HEK293 (cell line): ENCODE data around the gene MS4A18.

Source experiments
- AEBP2 ChIP-seq: fragments of 450-650 bp; formaldehyde crosslinking; IDR thresholded peaks from 2 replicates; pipeline ENCODE4 v1.5.1; 2016; ENCODE audit warnings: missing biosample characterization, missing genetic modification characterization, borderline replicate concordance
- ATF2 ChIP-seq: fragments of 450-650 bp; formaldehyde crosslinking; IDR thresholded peaks from 2 replicates; pipeline ENCODE4 v1.5.1; 2016; ENCODE audit warnings: missing biosample characterization, missing genetic modification characterization, low read depth
- BCL11A ChIP-seq: fragments of 450-650 bp; formaldehyde crosslinking; IDR thresholded peaks from 2 replicates; pipeline ENCODE4 v1.5.1; 2016; ENCODE audit warnings: low read depth, missing biosample characterization, missing genetic modification characterization
- GLIS1 ChIP-seq: fragments of 450-650 bp; formaldehyde crosslinking; IDR thresholded peaks from 2 replicates; pipeline ENCODE4 v1.5.1; 2016; ENCODE audit warnings: missing biosample characterization, missing genetic modification characterization
- HIC1 ChIP-seq: fragments of 450-650 bp; formaldehyde crosslinking; IDR thresholded peaks from 2 replicates; pipeline ENCODE4 v1.5.1; 2016; ENCODE audit warnings: missing biosample characterization, missing genetic modification characterization
- OSR2 ChIP-seq: fragments of 450-650 bp; formaldehyde crosslinking; IDR thresholded peaks from 2 replicates; pipeline ENCODE4 v1.5.1; 2016; ENCODE audit warnings: missing biosample characterization, missing genetic modification characterization
- SETDB1 ChIP-seq: IDR thresholded peaks from one replicate; pipeline ENCODE4 v1.6.1; 2017; ENCODE audit warnings: mild to moderate bottlenecking, low read length, moderate library complexity, mixed read lengths; ENCODE audit not compliant: insufficient read length
- TRIM28 ChIP-seq: IDR thresholded peaks from 2 replicates; pipeline ENCODE4 v1.6.1; 2011; ENCODE audit warnings: low read length, control low read depth, borderline replicate concordance
- ZBTB1 ChIP-seq: fragments of 450-650 bp; formaldehyde crosslinking; IDR thresholded peaks from 2 replicates; pipeline ENCODE4 v1.5.1; 2016; ENCODE audit warnings: missing biosample characterization, missing genetic modification characterization
- ZBTB20 ChIP-seq: fragments of 450-650 bp; formaldehyde crosslinking; IDR thresholded peaks from 2 replicates; pipeline ENCODE4 v1.5.1; 2016; ENCODE audit warnings: missing biosample characterization, missing genetic modification characterization
- ZBTB6 ChIP-seq: fragments of 450-650 bp; formaldehyde crosslinking; IDR thresholded peaks from 2 replicates; pipeline ENCODE4 v1.5.1; 2017; ENCODE audit warnings: missing biosample characterization, missing genetic modification characterization
- ZBTB7A ChIP-seq: fragments of 450-650 bp; formaldehyde crosslinking; IDR thresholded peaks from 2 replicates; pipeline ENCODE4 v1.5.1; 2016; ENCODE audit warnings: low read depth, missing biosample characterization, missing genetic modification characterization
- ZNF121 ChIP-seq: fragments of 450-650 bp; formaldehyde crosslinking; IDR thresholded peaks from 2 replicates; pipeline ENCODE4 v1.5.1; 2016; ENCODE audit warnings: missing biosample characterization, missing genetic modification characterization
- ZNF140 ChIP-seq: fragments of 450-650 bp; formaldehyde crosslinking; IDR thresholded peaks from 2 replicates; pipeline ENCODE4 v1.5.1; 2016; ENCODE audit warnings: missing biosample characterization, missing genetic modification characterization
- ZNF146 ChIP-seq: fragments of 450-650 bp; formaldehyde crosslinking; IDR thresholded peaks from 2 replicates; pipeline ENCODE4 v1.5.1; 2016; ENCODE audit warnings: missing biosample characterization, missing genetic modification characterization
- ZNF211 ChIP-seq: fragments of 450-650 bp; formaldehyde crosslinking; IDR thresholded peaks from 2 replicates; pipeline ENCODE4 v1.5.1; 2016; ENCODE audit warnings: low read depth, missing biosample characterization, missing genetic modification characterization
- ZNF223 ChIP-seq: fragments of 450-650 bp; formaldehyde crosslinking; IDR thresholded peaks from 2 replicates; pipeline ENCODE4 v1.5.1; 2016; ENCODE audit warnings: missing biosample characterization, missing genetic modification characterization
- ZNF23 ChIP-seq: fragments of 450-650 bp; formaldehyde crosslinking; IDR thresholded peaks from 2 replicates; pipeline ENCODE4 v1.5.1; 2016; ENCODE audit warnings: missing biosample characterization, missing genetic modification characterization, borderline replicate concordance
- ZNF248 ChIP-seq: fragments of 450-650 bp; formaldehyde crosslinking; IDR thresholded peaks from 2 replicates; pipeline ENCODE4 v1.5.1; 2017; ENCODE audit warnings: missing biosample characterization, missing genetic modification characterization
- ZNF302 ChIP-seq: fragments of 450-650 bp; formaldehyde crosslinking; IDR thresholded peaks from 2 replicates; pipeline ENCODE4 v1.5.1; 2016; ENCODE audit warnings: missing biosample characterization, missing genetic modification characterization, low read depth
- ZNF335 ChIP-seq: fragments of 450-650 bp; formaldehyde crosslinking; conservative IDR thresholded peaks from 2 replicates; pipeline ENCODE4 v1.5.1; 2016; ENCODE audit warnings: missing biosample characterization, missing genetic modification characterization
- ZNF426 ChIP-seq: fragments of 450-650 bp; formaldehyde crosslinking; IDR thresholded peaks from 2 replicates; pipeline ENCODE4 v1.5.1; 2017; ENCODE audit warnings: missing biosample characterization, missing genetic modification characterization, mild to moderate bottlenecking, inconsistent platforms, moderate library complexity
- ZNF473 ChIP-seq: fragments of 450-650 bp; formaldehyde crosslinking; IDR thresholded peaks from 2 replicates; pipeline ENCODE4 v1.5.1; 2017; ENCODE audit warnings: missing biosample characterization, missing genetic modification characterization
- ZNF48 ChIP-seq: fragments of 450-650 bp; formaldehyde crosslinking; IDR thresholded peaks from 2 replicates; pipeline ENCODE4 v1.5.1; 2016; ENCODE audit warnings: missing biosample characterization, missing genetic modification characterization
- ZNF488 ChIP-seq: fragments of 450-650 bp; formaldehyde crosslinking; IDR thresholded peaks from 2 replicates; pipeline ENCODE4 v1.5.1; 2016; ENCODE audit warnings: missing biosample characterization, missing genetic modification characterization
- ZNF513 ChIP-seq: fragments of 450-650 bp; IDR thresholded peaks from 2 replicates; pipeline ENCODE4 v1.5.1; 2018; ENCODE audit warnings: missing biosample characterization, missing genetic modification characterization
- ZNF558 ChIP-seq: fragments of 450-650 bp; formaldehyde crosslinking; IDR thresholded peaks from 2 replicates; pipeline ENCODE4 v1.5.1; 2016; ENCODE audit warnings: missing biosample characterization, missing genetic modification characterization
- ZNF580 ChIP-seq: fragments of 450-650 bp; formaldehyde crosslinking; IDR thresholded peaks from 2 replicates; pipeline ENCODE4 v1.5.1; 2016; ENCODE audit warnings: missing biosample characterization, missing genetic modification characterization
- ZNF660 ChIP-seq: fragments of 450-650 bp; IDR thresholded peaks from 2 replicates; pipeline ENCODE4 v1.5.1; 2018; ENCODE audit warnings: missing biosample characterization, mild to moderate bottlenecking, missing genetic modification characterization
- ZNF664 ChIP-seq: fragments of 450-650 bp; formaldehyde crosslinking; IDR thresholded peaks from 2 replicates; pipeline ENCODE4 v1.5.1; 2016; ENCODE audit warnings: missing biosample characterization, missing genetic modification characterization
- ZNF701 ChIP-seq: fragments of 450-650 bp; formaldehyde crosslinking; IDR thresholded peaks from 2 replicates; pipeline ENCODE4 v1.5.1; 2016; ENCODE audit warnings: missing biosample characterization, missing genetic modification characterization
- ZNF707 ChIP-seq: fragments of 450-650 bp; formaldehyde crosslinking; IDR thresholded peaks from 2 replicates; pipeline ENCODE4 v1.5.1; 2016; ENCODE audit warnings: missing biosample characterization, missing genetic modification characterization
- ZNF776 ChIP-seq: fragments of 450-650 bp; formaldehyde crosslinking; IDR thresholded peaks from 2 replicates; pipeline ENCODE4 v1.5.0; 2017; ENCODE audit warnings: missing biosample characterization, missing genetic modification characterization, borderline replicate concordance
- ZNF792 ChIP-seq: fragments of 450-650 bp; formaldehyde crosslinking; IDR thresholded peaks from 2 replicates; pipeline ENCODE4 v1.5.1; 2016; ENCODE audit warnings: missing biosample characterization, missing genetic modification characterization

The MS4A18 gene

GRCh38 chr11:60699284-60699691 lies 25.2 kb upstream of the MS4A18 start, which contains the start of gene MS4A8 (continued):
- TF ChIP-seq ZNF580 (tag by site-specific recombination) (peak; percentile 44; the same call in 1 of the 2 replicates), TRIM28 (peak; percentile 64; the same call in 1 of the 2 replicates), BCL11A (tag by site-specific recombination) (no peak), ZNF792 (tag by site-specific recombination) (no peak), ZNF211 (no peak), ZNF513 (no peak), HIC1 (no peak), ZNF140 (no peak), ZNF426 (tag by site-specific recombination) (no peak), ZNF558 (tag by site-specific recombination) (no peak), ZNF146 (tag by site-specific recombination) (no peak), ZNF248 (no peak), ZNF302 (tag by site-specific recombination) (no peak), ZNF23 (no peak), ZBTB7A (no peak), ZBTB6 (tag by site-specific recombination) (no peak), ZNF488 (no peak), ZNF701 (tag by site-specific recombination) (no peak), AEBP2 (tag by site-specific recombination) (no peak), ZBTB20 (tag by site-specific recombination) (no peak), ZNF660 (0 out of 2 replicates have a peak, but pooled peaks have one; percentile 35), OSR2 (tag by site-specific recombination) (peak; percentile 77), ZNF335 (tag by site-specific recombination) (0 out of 2 replicates have a peak, but pooled peaks have one; percentile 11), ZNF664 (tag by site-specific recombination) (no peak), ZNF48 (tag by site-specific recombination) (no peak), ZNF121 (tag by site-specific recombination) (no peak), ZNF707 (tag by site-specific recombination) (no peak), SETDB1 (no peak), GLIS1 (tag by site-specific recombination) (peak; percentile 38; the same call in 1 of the 2 replicates), ZNF223 (tag by site-specific recombination) (no peak), ZNF473 (tag by site-specific recombination) (no peak), ZNF776 (tag by site-specific recombination) (no peak), ATF2 (no peak), ZBTB1 (tag by site-specific recombination) (no peak)
